Measurements from ENCODE around the gene TLR1. TPM values are rescaled to one million over a fixed set of nuclear protein-coding genes. Genes with fewer than 3 reads are reported as not detected.
"Not testable (repeated sequence)": the region's sequence is repeated elsewhere in the genome, so short reads cannot be mapped to it uniquely, and the experiment has no call there.

TLR1 gene
- total and polyA plus RNA-seq, 7 donors, result 0.22 to 4.1 (median 1.7) TPM

DNA sequence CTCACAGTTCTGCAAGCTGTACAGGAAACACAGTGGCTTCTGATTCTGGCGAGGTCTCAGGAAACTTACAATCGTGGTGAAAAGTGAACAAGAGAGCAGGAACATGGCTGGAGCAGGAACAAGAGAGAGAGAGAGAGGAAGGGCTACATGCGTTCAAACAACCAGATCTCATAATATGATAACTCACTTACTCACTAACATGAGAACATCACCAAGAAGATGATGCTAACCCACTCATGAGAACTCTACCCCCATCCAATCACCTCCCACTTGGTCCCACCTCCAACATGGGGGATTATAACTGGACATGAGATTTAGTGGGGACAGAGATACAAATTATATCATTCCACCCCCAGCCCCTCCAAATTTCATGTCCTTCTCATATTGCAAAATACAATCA, 9.8 kb upstream of the TLR1 start:
- Histone ChIP-seq H3K4me3 (no peak overlapping the region), H3K36me3 (ENCODE audit: insufficient read depth in 1 of 2, low read depth in 1 of 2) (no peaks in the 10 kb centered on the region), H3K27ac (no peak overlapping the region), H3K9me3 (no peaks in the 10 kb centered on the region), H3K4me1 (no peaks in the 10 kb centered on the region), H3K27me3 (ENCODE audit: insufficient read depth in 3 of 3, low read length in 2 of 3) (peaks cover 0 to 3% (median 0%) of the 10 kb centered on the region in 3 donors)
- ATAC-seq (no peak), DNase-seq (no peak)
- 68 to 73% (median 72%) methylated on average over 3 of the region's 3 CpGs for WGBS, 3 donors
- TF ChIP-seq, protein P1, sequence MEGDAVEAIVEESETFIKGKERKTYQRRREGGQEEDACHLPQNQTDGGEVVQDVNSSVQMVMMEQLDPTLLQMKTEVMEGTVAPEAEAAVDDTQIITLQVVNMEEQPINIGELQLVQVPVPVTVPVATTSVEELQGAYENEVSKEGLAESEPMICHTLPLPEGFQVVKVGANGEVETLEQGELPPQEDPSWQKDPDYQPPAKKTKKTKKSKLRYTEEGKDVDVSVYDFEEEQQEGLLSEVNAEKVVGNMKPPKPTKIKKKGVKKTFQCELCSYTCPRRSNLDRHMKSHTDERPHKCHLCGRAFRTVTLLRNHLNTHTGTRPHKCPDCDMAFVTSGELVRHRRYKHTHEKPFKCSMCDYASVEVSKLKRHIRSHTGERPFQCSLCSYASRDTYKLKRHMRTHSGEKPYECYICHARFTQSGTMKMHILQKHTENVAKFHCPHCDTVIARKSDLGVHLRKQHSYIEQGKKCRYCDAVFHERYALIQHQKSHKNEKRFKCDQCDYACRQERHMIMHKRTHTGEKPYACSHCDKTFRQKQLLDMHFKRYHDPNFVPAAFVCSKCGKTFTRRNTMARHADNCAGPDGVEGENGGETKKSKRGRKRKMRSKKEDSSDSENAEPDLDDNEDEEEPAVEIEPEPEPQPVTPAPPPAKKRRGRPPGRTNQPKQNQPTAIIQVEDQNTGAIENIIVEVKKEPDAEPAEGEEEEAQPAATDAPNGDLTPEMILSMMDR (IDR thresholded peaks at IDR 0.05), result no peak
- intact Hi-C loops (cut with DNase I), result no loop called here

DNA sequence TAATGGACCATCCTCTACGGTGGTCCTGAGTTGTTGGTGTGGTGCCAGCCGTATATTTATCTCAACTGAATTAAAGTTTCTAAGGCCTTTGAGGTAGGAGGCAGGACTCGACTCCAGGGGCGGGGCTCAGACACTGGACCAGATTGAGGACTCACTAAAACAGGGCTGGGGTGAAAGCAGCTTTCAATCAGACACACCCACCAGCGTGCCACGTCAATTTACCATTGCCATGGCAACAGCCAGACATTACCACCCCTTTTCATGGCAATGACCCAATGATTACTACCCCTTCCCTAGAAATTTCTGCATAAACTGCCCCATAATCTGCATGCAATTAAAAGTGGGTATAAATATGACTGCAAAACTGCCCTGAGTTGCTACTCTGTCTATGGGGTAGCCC, 6.7 kb upstream of the TLR1 start:
- ATAC-seq (no peak), DNase-seq (no peak)
- Histone ChIP-seq H3K36me3 (ENCODE audit: insufficient read depth in 1 of 2, low read depth in 1 of 2) (no peaks in the 10 kb centered on the region), H3K27me3 (ENCODE audit: insufficient read depth in 3 of 3, low read length in 2 of 3) (no peaks in the 10 kb centered on the region), H3K9me3 (no peaks in the 10 kb centered on the region), H3K4me3 (no peak overlapping the region), H3K4me1 (no peaks in the 10 kb centered on the region), H3K27ac (no peak overlapping the region)
- TF ChIP-seq, protein P1 (IDR thresholded peaks at IDR 0.05), result no peak
- WGBS, 3 donors, result 72 to 84% (median 82%) methylated on average over 6 of the region's 6 CpGs
- intact Hi-C loops (cut with DNase I), result no loop called here

GRCh38 chr4:38807462-38807861, 2.9 kb upstream of the TLR1 start:
- H3K27ac ChIP-seq; DNase-seq; H3K4me1 ChIP-seq; H3K36me3 ChIP-seq (ENCODE audit: insufficient read depth in 1 of 2, low read depth in 1 of 2); H3K9me3 ChIP-seq; H3K27me3 ChIP-seq (ENCODE audit: insufficient read depth in 3 of 3, low read length in 2 of 3); ATAC-seq; intact Hi-C loops (cut with DNase I); H3K4me3 ChIP-seq: not testable (repeated sequence)
- 92 to 96% (median 93%) methylated on average over 15 to 29 of the region's 29 CpGs for WGBS, 3 donors

- DNase-seq; H3K36me3 ChIP-seq (ENCODE audit: insufficient read depth in 1 of 2, low read depth in 1 of 2); H3K4me1 ChIP-seq; intact Hi-C loops (cut with DNase I); H3K27ac ChIP-seq; H3K9me3 ChIP-seq; ATAC-seq; H3K4me3 ChIP-seq; H3K27me3 ChIP-seq (ENCODE audit: insufficient read depth in 3 of 3, low read length in 2 of 3): not testable (repeated sequence)
- 83 to 96% (median 89%) methylated on average over 9 of the region's 9 CpGs for WGBS, 3 donors
These were observed 1.7 kb upstream of the TLR1 start for GRCh38 chr4:38806251-38806650.

- WGBS, 3 donors, result 19 to 33% (median 30%) methylated on average over 5 of the region's 5 CpGs
- Histone ChIP-seq H3K4me1 (peaks cover 4% of the 10 kb centered on the region), H3K27me3 (ENCODE audit: insufficient read depth in 3 of 3, low read length in 2 of 3) (no peaks in the 10 kb centered on the region), H3K9me3 (no peaks in the 10 kb centered on the region), H3K36me3 (ENCODE audit: insufficient read depth in 1 of 2, low read depth in 1 of 2) (no peaks in the 10 kb centered on the region), H3K27ac (no peak overlapping the region), H3K4me3 (peak overlapping the region; percentile 52)
- DNase-seq, result no peak
- intact Hi-C loops (cut with DNase I), result no loop called here
- TF ChIP-seq, protein P1 (IDR thresholded peaks at IDR 0.05), result no peak
- ATAC-seq, result peak in 1 of 4 donors; percentile 72
These were observed 1.0 kb upstream of the TLR1 start for GRCh38 chr4:38805530-38806145.
